PFSK-1 (cell line): Measurements from ENCODE around the gene KCNG2.

Experiments
- POLR2AphosphoS5 ChIP-seq: IDR thresholded peaks from 2 replicates; pipeline ENCODE4 v1.6.1; 2012; ENCODE audit warnings: low read depth, mild to moderate bottlenecking, control low read depth, low read length, moderate library complexity
- TAF1 ChIP-seq: IDR thresholded peaks from 2 replicates; pipeline ENCODE4 v1.6.1; 2012; ENCODE audit warnings: low read length, control low read depth, borderline replicate concordance; ENCODE audit not compliant: insufficient read depth
- TF ChIP-seq, protein P1 (sequence below), 2 experiments: IDR thresholded peaks; 2 replicates each; pipeline versions ENCODE4 v1.6.1 to v1.8.0; 2011 to 2012; ENCODE audit warnings: low read depth in 2 of 2, low read length in 2 of 2, control low read depth in 1 of 2, inconsistent platforms in 1 of 2, mild to moderate bottlenecking in 1 of 2, moderate library complexity in 1 of 2; ENCODE audit not compliant: insufficient read depth in 1 of 2

DNA sequence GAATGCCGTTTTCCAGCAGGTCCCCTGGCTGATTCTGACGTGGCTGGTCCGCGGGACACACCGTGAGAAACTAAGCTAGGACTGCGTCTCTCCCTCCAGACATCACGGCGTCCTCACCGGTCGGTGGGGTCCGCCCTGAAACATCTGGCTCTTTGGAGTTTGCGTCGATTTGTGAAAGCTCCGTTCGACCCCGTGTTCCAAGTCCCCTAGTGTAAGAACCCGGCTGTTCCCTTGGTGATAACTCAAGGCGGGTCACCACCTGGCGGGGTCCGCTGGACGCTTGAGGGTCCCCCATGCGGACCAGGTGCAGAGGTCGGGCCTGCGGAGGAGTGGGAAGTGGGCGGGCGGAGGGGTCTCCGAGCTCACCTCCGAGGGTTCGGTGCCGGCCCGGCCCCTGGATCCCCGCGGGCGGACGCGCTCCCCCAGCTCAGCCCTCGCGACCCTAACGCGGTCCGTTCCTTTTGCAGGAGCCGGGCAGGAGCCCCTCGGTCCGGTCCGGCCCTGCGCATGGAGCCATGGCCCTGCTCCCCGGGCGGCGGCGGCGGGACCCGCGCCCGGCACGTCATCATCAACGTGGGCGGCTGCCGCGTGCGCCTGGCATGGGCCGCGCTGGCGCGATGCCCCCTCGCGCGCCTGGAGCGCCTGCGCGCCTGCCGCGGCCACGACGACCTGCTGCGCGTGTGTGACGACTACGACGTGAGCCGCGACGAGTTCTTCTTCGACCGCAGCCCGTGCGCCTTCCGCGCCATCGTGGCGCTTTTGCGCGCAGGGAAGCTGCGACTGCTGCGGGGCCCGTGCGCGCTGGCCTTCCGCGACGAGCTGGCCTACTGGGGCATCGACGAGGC, 65.6 kb downstream of the KCNG2 start:
- TF ChIP-seq POLR2AphosphoS5 (no peak), TAF1 (no peak)
- TF ChIP-seq, protein P1, sequence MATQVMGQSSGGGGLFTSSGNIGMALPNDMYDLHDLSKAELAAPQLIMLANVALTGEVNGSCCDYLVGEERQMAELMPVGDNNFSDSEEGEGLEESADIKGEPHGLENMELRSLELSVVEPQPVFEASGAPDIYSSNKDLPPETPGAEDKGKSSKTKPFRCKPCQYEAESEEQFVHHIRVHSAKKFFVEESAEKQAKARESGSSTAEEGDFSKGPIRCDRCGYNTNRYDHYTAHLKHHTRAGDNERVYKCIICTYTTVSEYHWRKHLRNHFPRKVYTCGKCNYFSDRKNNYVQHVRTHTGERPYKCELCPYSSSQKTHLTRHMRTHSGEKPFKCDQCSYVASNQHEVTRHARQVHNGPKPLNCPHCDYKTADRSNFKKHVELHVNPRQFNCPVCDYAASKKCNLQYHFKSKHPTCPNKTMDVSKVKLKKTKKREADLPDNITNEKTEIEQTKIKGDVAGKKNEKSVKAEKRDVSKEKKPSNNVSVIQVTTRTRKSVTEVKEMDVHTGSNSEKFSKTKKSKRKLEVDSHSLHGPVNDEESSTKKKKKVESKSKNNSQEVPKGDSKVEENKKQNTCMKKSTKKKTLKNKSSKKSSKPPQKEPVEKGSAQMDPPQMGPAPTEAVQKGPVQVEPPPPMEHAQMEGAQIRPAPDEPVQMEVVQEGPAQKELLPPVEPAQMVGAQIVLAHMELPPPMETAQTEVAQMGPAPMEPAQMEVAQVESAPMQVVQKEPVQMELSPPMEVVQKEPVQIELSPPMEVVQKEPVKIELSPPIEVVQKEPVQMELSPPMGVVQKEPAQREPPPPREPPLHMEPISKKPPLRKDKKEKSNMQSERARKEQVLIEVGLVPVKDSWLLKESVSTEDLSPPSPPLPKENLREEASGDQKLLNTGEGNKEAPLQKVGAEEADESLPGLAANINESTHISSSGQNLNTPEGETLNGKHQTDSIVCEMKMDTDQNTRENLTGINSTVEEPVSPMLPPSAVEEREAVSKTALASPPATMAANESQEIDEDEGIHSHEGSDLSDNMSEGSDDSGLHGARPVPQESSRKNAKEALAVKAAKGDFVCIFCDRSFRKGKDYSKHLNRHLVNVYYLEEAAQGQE (IDR thresholded peaks at IDR 0.05; ENCODE audit: insufficient read depth in 1 of 2, low read depth in 2 of 2, low read length in 2 of 2) = no peak
